SK-N-SH (cell line): ENCODE measurements around the gene YKT6.

Experiments used
- EP300 ChIP-seq, 2 experiments: IDR thresholded peaks; 2 replicates each; pipeline versions ENCODE4 v1.4.0 to v1.6.1; 2012; ENCODE audit warnings: borderline replicate concordance in 1 of 2, low read depth in 1 of 2, low read length in 1 of 2
- GATA2 ChIP-seq: sonication (generic); formaldehyde crosslinking; IDR thresholded peaks from 2 replicates; pipeline ENCODE4 v1.5.0; 2020; ENCODE audit warnings: mild to moderate bottlenecking, missing genetic modification reagents
- NFIC ChIP-seq: IDR thresholded peaks from 2 replicates; pipeline ENCODE4 v1.4.0; 2012; ENCODE audit warnings: borderline replicate concordance
- RAD21 ChIP-seq: IDR thresholded peaks from 2 replicates; pipeline ENCODE4 v1.6.1; 2012; ENCODE audit warnings: mild to moderate bottlenecking, low read length
- RFX5 ChIP-seq: IDR thresholded peaks from 2 replicates; pipeline ENCODE4 v1.6.1; 2012; ENCODE audit warnings: mild to moderate bottlenecking, improper control_type of control experiment, low read length
- SIN3A ChIP-seq: IDR thresholded peaks from 2 replicates; pipeline ENCODE4 v1.6.1; 2012; ENCODE audit warnings: low read depth, mild to moderate bottlenecking, low read length, moderate library complexity, borderline replicate concordance
- TAF1 ChIP-seq: IDR thresholded peaks from 2 replicates; pipeline ENCODE4 v1.6.1; 2012; ENCODE audit warnings: low read depth, mild to moderate bottlenecking, low read length, moderate library complexity, borderline replicate concordance
- TCF12 ChIP-seq: IDR thresholded peaks from 2 replicates; pipeline ENCODE4 v1.4.0; 2012
- TF ChIP-seq, protein P1 (sequence below): fragments of 200-600 bp; sonication (generic); IDR thresholded peaks from 2 replicates; pipeline ENCODE4 v1.6.1; 2017; ENCODE audit warnings: antibody characterized with exemption, mild to moderate bottlenecking, moderate library complexity
- TF ChIP-seq, protein P2 (sequence below): IDR thresholded peaks from 2 replicates; pipeline ENCODE4 v1.6.1; 2012; ENCODE audit warnings: mild to moderate bottlenecking, low read depth, low read length, moderate library complexity
- TF ChIP-seq, protein P3 (sequence below): fragments of 150-350 bp; IDR thresholded peaks from 2 replicates; pipeline ENCODE4 v1.6.1; 2016; ENCODE audit warnings: mild to moderate bottlenecking, low read depth, low read length

DNA sequence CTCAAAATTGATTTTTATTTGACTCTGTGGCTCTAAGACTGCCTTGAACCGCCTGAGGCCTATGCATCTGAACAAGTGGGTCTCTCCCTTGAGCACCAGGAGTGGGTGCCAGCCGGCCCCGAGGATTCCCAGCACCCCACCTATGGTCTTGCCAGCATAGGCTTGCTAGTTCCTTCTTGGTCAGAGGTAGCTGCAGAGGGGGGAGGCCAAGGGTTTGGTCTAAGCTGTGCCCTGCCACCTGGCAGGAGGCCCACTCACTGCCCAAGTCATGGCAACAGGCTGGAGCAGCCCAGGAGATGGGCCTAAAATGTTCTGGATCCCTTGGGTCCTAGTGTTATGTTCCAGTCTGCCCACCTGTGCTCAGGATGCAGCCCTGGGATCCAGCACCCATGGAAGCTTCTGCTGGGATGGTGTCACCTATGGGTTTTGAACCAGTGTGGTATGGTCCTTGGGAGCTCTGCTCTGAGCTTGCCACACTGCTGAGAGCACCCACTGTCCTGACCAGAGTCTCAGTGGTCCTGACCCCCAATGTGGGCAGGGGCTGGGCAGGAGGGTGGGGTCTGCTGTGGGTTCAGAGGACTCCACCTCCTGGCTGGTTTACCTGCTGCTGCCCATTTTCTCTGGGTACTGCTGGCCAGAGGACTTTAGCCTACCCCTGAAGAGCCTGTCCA is 12.6 kb downstream of the YKT6 start:
- TF ChIP-seq, protein P1, sequence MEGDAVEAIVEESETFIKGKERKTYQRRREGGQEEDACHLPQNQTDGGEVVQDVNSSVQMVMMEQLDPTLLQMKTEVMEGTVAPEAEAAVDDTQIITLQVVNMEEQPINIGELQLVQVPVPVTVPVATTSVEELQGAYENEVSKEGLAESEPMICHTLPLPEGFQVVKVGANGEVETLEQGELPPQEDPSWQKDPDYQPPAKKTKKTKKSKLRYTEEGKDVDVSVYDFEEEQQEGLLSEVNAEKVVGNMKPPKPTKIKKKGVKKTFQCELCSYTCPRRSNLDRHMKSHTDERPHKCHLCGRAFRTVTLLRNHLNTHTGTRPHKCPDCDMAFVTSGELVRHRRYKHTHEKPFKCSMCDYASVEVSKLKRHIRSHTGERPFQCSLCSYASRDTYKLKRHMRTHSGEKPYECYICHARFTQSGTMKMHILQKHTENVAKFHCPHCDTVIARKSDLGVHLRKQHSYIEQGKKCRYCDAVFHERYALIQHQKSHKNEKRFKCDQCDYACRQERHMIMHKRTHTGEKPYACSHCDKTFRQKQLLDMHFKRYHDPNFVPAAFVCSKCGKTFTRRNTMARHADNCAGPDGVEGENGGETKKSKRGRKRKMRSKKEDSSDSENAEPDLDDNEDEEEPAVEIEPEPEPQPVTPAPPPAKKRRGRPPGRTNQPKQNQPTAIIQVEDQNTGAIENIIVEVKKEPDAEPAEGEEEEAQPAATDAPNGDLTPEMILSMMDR: no peak
- TF ChIP-seq SIN3A (no peak), TCF12 (no peak), NFIC (no peak), RFX5 (no peak), GATA2 (CRISPR knock-in tag) (no peak), EP300 (IDR thresholded peaks at IDR 0.05; ENCODE audit: borderline replicate concordance in 1 of 2, low read depth in 1 of 2, low read length in 1 of 2) (no peak), RAD21 (no peak), TAF1 (no peak)
- TF ChIP-seq, protein P2, sequence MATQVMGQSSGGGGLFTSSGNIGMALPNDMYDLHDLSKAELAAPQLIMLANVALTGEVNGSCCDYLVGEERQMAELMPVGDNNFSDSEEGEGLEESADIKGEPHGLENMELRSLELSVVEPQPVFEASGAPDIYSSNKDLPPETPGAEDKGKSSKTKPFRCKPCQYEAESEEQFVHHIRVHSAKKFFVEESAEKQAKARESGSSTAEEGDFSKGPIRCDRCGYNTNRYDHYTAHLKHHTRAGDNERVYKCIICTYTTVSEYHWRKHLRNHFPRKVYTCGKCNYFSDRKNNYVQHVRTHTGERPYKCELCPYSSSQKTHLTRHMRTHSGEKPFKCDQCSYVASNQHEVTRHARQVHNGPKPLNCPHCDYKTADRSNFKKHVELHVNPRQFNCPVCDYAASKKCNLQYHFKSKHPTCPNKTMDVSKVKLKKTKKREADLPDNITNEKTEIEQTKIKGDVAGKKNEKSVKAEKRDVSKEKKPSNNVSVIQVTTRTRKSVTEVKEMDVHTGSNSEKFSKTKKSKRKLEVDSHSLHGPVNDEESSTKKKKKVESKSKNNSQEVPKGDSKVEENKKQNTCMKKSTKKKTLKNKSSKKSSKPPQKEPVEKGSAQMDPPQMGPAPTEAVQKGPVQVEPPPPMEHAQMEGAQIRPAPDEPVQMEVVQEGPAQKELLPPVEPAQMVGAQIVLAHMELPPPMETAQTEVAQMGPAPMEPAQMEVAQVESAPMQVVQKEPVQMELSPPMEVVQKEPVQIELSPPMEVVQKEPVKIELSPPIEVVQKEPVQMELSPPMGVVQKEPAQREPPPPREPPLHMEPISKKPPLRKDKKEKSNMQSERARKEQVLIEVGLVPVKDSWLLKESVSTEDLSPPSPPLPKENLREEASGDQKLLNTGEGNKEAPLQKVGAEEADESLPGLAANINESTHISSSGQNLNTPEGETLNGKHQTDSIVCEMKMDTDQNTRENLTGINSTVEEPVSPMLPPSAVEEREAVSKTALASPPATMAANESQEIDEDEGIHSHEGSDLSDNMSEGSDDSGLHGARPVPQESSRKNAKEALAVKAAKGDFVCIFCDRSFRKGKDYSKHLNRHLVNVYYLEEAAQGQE: no peak
- TF ChIP-seq, protein P3, sequence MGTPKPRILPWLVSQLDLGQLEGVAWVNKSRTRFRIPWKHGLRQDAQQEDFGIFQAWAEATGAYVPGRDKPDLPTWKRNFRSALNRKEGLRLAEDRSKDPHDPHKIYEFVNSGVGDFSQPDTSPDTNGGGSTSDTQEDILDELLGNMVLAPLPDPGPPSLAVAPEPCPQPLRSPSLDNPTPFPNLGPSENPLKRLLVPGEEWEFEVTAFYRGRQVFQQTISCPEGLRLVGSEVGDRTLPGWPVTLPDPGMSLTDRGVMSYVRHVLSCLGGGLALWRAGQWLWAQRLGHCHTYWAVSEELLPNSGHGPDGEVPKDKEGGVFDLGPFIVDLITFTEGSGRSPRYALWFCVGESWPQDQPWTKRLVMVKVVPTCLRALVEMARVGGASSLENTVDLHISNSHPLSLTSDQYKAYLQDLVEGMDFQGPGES: no peak
